Endothelial cell of umbilical vein (primary cell): ENCODE measurements around the gene NAP1L5. TPM values are rescaled to one million over a fixed set of nuclear protein-coding genes. Genes with fewer than 3 reads are reported as not detected.

Source experiments
- BruUV-seq: library from RNA; stranded (reverse); fragments of 400-500 nt; replicated peaks from 2 replicates; lab custom pipeline; 2021; lab: Mats Ljungman, UMichigan
- CTCF ChIA-PET: fragments of 300-600, 350-600 bp; sonication (Branson Sonifier 250); formaldehyde crosslinking; loops from one replicate; lab custom pipeline; 2021; ENCODE audit warnings: antibody characterized with exemption, inconsistent platforms; lab: Charles Lee
- POLR2A ChIA-PET: fragments of 300-600, 350-600 bp; sonication (Branson Sonifier 250); formaldehyde crosslinking; loops from one replicate; lab custom pipeline; 2021; ENCODE audit warnings: antibody characterized with exemption, inconsistent platforms; lab: Charles Lee
- DNase-seq: peaks from one replicate; pipeline ENCODE4 v3.0.0-alpha.2; 2011; ENCODE audit warnings: low read depth, low spot score
- FAIRE-seq: peaks from 2 replicates; lab custom pipeline; 2011; peaks lifted over from hg19 to GRCh38; lab: Jason Lieb, UNC
- H2AFZ ChIP-seq: 2 replicates; pipeline ENCODE4 v1.6.0; 2012; ENCODE audit warnings: low read depth, low read length, control low read depth, inconsistent platforms
- H3K27ac ChIP-seq: 2 replicates; pipeline ENCODE4 v1.5.1; 2011; ENCODE audit warnings: low read depth, mild to moderate bottlenecking, control low read depth, low read length, moderate library complexity; ENCODE audit not compliant: insufficient read depth
- H3K27me3 ChIP-seq, 2 experiments: 2 replicates each; pipeline versions ENCODE4 v1.6.0 to v1.6.1; 2011; ENCODE audit warnings: low read length in 2 of 2, mixed read lengths in 1 of 2; ENCODE audit not compliant: control insufficient read depth in 2 of 2, insufficient read depth in 2 of 2
- H3K36me3 ChIP-seq, 2 experiments: 2 replicates in 1 of 2; 3 replicates in 1 of 2; pipeline ENCODE4 v1.5.1; 2011; ENCODE audit warnings: low read length in 2 of 2, mild to moderate bottlenecking in 1 of 2, moderate library complexity in 1 of 2; ENCODE audit not compliant: control insufficient read depth in 2 of 2, insufficient read depth in 2 of 2; ENCODE audit errors: extremely low read depth in 1 of 2
- H3K4me1 ChIP-seq: 3 replicates; pipeline ENCODE4 v1.5.1; 2011; ENCODE audit warnings: mild to moderate bottlenecking, low read length; ENCODE audit not compliant: control insufficient read depth, insufficient read depth; ENCODE audit errors: extremely low read depth
- H3K4me2 ChIP-seq: 2 replicates; pipeline ENCODE4 v1.6.1; 2011; ENCODE audit warnings: low read length, control low read depth, mixed read lengths; ENCODE audit not compliant: insufficient read depth
- H3K4me3 ChIP-seq, 3 experiments: fragments of 200-600 bp in 1 of 3; sonication (generic), shearing (Covaris generic) in 1 of 3; replicated peaks in 1 of 3; 2 replicates each; pipeline ENCODE4 v1.5.1; 2011 to 2016; ENCODE audit warnings: control low read depth in 3 of 3, low read length in 3 of 3, mild to moderate bottlenecking in 2 of 3, inconsistent platforms in 1 of 3, low read depth in 1 of 3, moderate library complexity in 1 of 3; ENCODE audit not compliant: insufficient read depth in 1 of 3
- H3K79me2 ChIP-seq: 2 replicates; pipeline ENCODE4 v1.6.0; 2012; ENCODE audit warnings: low read length, inconsistent platforms; ENCODE audit not compliant: control insufficient read depth, insufficient read depth
- H3K9ac ChIP-seq: replicated peaks from 2 replicates; pipeline ENCODE3; 2011; ENCODE audit warnings: low read length, control low read depth; ENCODE audit not compliant: insufficient read depth; ENCODE audit errors: extremely low read depth
- H3K9me1 ChIP-seq: replicated peaks from 3 replicates; pipeline ENCODE4 v1.6.0; 2011; ENCODE audit warnings: mild to moderate bottlenecking, low read length; ENCODE audit not compliant: control insufficient read depth, insufficient read depth; ENCODE audit errors: extremely low read depth
- H3K9me3 ChIP-seq: replicated peaks from 2 replicates; pipeline ENCODE4 v1.5.1; 2012; ENCODE audit warnings: low read length, inconsistent platforms; ENCODE audit not compliant: control insufficient read depth, insufficient read depth
- H4K20me1 ChIP-seq: replicated peaks from 2 replicates; pipeline ENCODE3; 2011; ENCODE audit warnings: mild to moderate bottlenecking, low read length; ENCODE audit not compliant: control insufficient read depth, insufficient read depth; ENCODE audit errors: extremely low read depth
- EZH2 ChIP-seq: IDR thresholded peaks from 2 replicates; pipeline ENCODE4 v1.6.1; 2012; ENCODE audit warnings: borderline replicate concordance, low read depth, mild to moderate bottlenecking, moderate library complexity, low read length, inconsistent platforms; ENCODE audit not compliant: severe bottlenecking
- FOS ChIP-seq: IDR thresholded peaks from 2 replicates; pipeline ENCODE4 v1.6.1; 2011; ENCODE audit warnings: mild to moderate bottlenecking, low read length, moderate library complexity, borderline replicate concordance; ENCODE audit not compliant: insufficient read depth
- GATA2 ChIP-seq: IDR thresholded peaks from 2 replicates; pipeline ENCODE4 v1.7.0; 2011; ENCODE audit warnings: low read depth, mild to moderate bottlenecking, moderate library complexity, mixed read lengths, low read length; ENCODE audit not compliant: insufficient read length, insufficient read depth
- JUN ChIP-seq: IDR thresholded peaks from 2 replicates; pipeline ENCODE4 v1.6.1; 2011; ENCODE audit warnings: borderline replicate concordance, low read depth; ENCODE audit not compliant: insufficient read length, insufficient read depth
- MYC ChIP-seq: IDR thresholded peaks from one replicate; pipeline ENCODE4 v1.6.1; 2011; ENCODE audit warnings: mild to moderate bottlenecking, low read depth, low read length
- POLR2A ChIP-seq: IDR thresholded peaks from 2 replicates; pipeline ENCODE4 v1.6.1; 2012; ENCODE audit warnings: low read depth, mild to moderate bottlenecking, control low read depth, low read length
- POLR2AphosphoS5 ChIP-seq: IDR thresholded peaks from 2 replicates; pipeline ENCODE4 v1.6.1; 2012; ENCODE audit warnings: low read depth, mild to moderate bottlenecking, control low read depth, low read length, moderate library complexity; ENCODE audit not compliant: insufficient read depth
- dilution Hi-C: fragments of 300-500 bp; cut with MboI; formaldehyde crosslinking; loops from one replicate; pipeline ENCODE4 v1.15.0; 2019; ENCODE audit warnings: low sequenced_read_pairs; ENCODE audit not compliant: extremely low pct_ligation_motif_present
- intact Hi-C: fragments of 100-400 bp; cut with micrococcal nuclease; formaldehyde crosslinking; loops from one replicate; pipeline ENCODE4 v1.10.0; 2022
- polyA plus RNA-seq, 4 experiments: library from polyadenylated mRNA; depleted of rRNA in 3 of 4; stranded (reverse) in 3 of 4; unstranded in 1 of 4; fragments of >200 nt; gene quantifications; 2 replicates each; pipeline versions ENCODE4 v1.2.1 to v1.2.3, GENCODE V29; 2011 to 2012; ENCODE audit warnings: missing spikeins in 1 of 4
- total RNA-seq: library from RNA; stranded (reverse); gene quantifications from 2 replicates; pipeline ENCODE4 v1.2.3, GENCODE V29; 2021
- TF ChIP-seq, protein P1 (sequence below): IDR thresholded peaks from 2 replicates; pipeline ENCODE4 v1.6.1; 2011; ENCODE audit not compliant: insufficient read depth, insufficient read length
- TF ChIP-seq, protein P2 (sequence below), 2 donors: IDR thresholded peaks; 1 replicate in 1 of 2; 2 replicates in 1 of 2; pipeline ENCODE4 v1.5.1; 2011; ENCODE audit warnings: low read length in 2 of 2, mild to moderate bottlenecking in 2 of 2, moderate library complexity in 2 of 2, control low read depth in 1 of 2, inconsistent platforms in 1 of 2, low read depth in 1 of 2; ENCODE audit not compliant: insufficient read depth in 1 of 2; ENCODE audit errors: extremely low read depth in 1 of 2

The NAP1L5 gene
- total and polyA plus RNA-seq, 2 donors (not counting 3 experiments of a cell fraction or from before 2014, with no cell fraction given) = 3.4 to 6.1 TPM

DNA sequence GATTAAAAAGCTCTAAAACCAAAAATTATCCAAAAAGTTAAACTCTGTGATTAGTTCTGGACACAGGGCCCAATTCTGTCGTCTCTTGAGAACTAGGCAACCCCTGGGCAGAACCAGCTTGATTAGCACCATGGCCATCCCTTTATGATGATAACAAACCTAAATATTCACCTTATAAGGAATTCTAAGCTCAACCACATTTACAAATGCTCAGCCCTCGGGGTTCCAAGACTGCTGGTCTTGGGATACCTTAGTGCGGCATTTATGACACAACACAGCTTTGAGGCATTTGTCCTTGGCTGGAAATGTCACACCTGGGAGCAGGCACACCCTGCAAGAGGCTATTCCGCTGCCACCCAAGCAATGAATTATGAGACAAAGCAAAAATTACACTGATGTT is 27.5 kb upstream of the NAP1L5 start:
- ChIA-PET POLR2A (interaction anchor here (0.6 kb wide), 1 partner anchor 598 kb away, joined by 3 read pairs; no protein-coding TSS in a partner anchor), CTCF (interaction anchor here (1.0 to 2.6 kb wide), 7 partner anchors 10 to 297 kb away, joined by 3 to 9 read pairs (median 5); no protein-coding TSS in a partner anchor)
- peaks cover 6 to 8% of the 10 kb centered on the region in 2 experiments for H3K36me3 ChIP-seq
- no peak overlapping the region for H2AFZ ChIP-seq
- H4K20me1 ChIP-seq = no peaks in the 10 kb centered on the region
- TF ChIP-seq MYC (no peak), FOS (no peak), EZH2 (no peak), POLR2AphosphoS5 (no peak), GATA2 (no peak), JUN (no peak), POLR2A (no peak)
- TF ChIP-seq, protein P1, sequence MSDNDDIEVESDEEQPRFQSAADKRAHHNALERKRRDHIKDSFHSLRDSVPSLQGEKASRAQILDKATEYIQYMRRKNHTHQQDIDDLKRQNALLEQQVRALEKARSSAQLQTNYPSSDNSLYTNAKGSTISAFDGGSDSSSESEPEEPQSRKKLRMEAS = no peak
- TF ChIP-seq, protein P2, sequence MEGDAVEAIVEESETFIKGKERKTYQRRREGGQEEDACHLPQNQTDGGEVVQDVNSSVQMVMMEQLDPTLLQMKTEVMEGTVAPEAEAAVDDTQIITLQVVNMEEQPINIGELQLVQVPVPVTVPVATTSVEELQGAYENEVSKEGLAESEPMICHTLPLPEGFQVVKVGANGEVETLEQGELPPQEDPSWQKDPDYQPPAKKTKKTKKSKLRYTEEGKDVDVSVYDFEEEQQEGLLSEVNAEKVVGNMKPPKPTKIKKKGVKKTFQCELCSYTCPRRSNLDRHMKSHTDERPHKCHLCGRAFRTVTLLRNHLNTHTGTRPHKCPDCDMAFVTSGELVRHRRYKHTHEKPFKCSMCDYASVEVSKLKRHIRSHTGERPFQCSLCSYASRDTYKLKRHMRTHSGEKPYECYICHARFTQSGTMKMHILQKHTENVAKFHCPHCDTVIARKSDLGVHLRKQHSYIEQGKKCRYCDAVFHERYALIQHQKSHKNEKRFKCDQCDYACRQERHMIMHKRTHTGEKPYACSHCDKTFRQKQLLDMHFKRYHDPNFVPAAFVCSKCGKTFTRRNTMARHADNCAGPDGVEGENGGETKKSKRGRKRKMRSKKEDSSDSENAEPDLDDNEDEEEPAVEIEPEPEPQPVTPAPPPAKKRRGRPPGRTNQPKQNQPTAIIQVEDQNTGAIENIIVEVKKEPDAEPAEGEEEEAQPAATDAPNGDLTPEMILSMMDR (IDR thresholded peaks at IDR 0.05; ENCODE audit: extremely low read depth in 1 of 2, insufficient read depth in 1 of 2, low read depth in 1 of 2, low read length in 2 of 2) = no peak
- dilution Hi-C loops (no loop called here), intact Hi-C loops (loop anchor here (5.0 kb wide), 1 partner anchor 67 kb away; no protein-coding TSS in a partner anchor)
- no peak overlapping the region for H3K9ac ChIP-seq
- no peaks in the 10 kb centered on the region for H3K9me1 ChIP-seq
- no peaks in the 10 kb centered on the region for H3K27me3 ChIP-seq
- no peak overlapping the region for H3K4me2 ChIP-seq
- no TSS peak for BruUV-seq
- no peak for FAIRE-seq
- H3K4me3 ChIP-seq = no peak overlapping the region
- DNase-seq = no peak
- no peaks in the 10 kb centered on the region for H3K79me2 ChIP-seq
- H3K4me1 ChIP-seq = peaks cover 8% of the 10 kb centered on the region
- H3K9me3 ChIP-seq = no peaks in the 10 kb centered on the region
- no peak overlapping the region for H3K27ac ChIP-seq
